H1 (cell line): ENCODE measurements around the gene ASMT. TPM values are rescaled to one million over a fixed set of nuclear protein-coding genes. Genes with fewer than 3 reads are reported as not detected.

Experiments used
- CTCF ChIA-PET: fragments of 300-600 bp; sonication (Branson Sonifier 250); formaldehyde crosslinking; loops from one replicate; lab custom pipeline; 2021; ENCODE audit not compliant: partially characterized antibody; lab: Charles Lee
- POLR2A ChIA-PET: fragments of 300-600 bp; sonication (Branson Sonifier 250); formaldehyde crosslinking; loops from one replicate; lab custom pipeline; 2021; ENCODE audit warnings: inconsistent platforms; ENCODE audit not compliant: partially characterized antibody; lab: Charles Lee
- DNase-seq, 2 experiments: peaks; one replicate each; pipeline versions ENCODE4 v3.0.0 to v3.0.0-alpha.2; 2010 to 2022; ENCODE audit warnings: low spot score in 2 of 2, low read depth in 1 of 2, mixed read lengths in 1 of 2
- FAIRE-seq: peaks from 2 replicates; lab custom pipeline; 2011; peaks lifted over from hg19 to GRCh38; lab: Jason Lieb, UNC
- H2AFZ ChIP-seq: 2 replicates; pipeline ENCODE4 v1.8.1; 2012; ENCODE audit warnings: low read length, inconsistent platforms
- H2AK5ac ChIP-seq: 2 replicates; pipeline ENCODE4 v1.6.1; 2013; ENCODE audit warnings: low read depth, low read length
- H2BK120ac ChIP-seq: replicated peaks from 2 replicates; pipeline ENCODE3; 2013; ENCODE audit warnings: low read depth, low read length, inconsistent platforms
- H2BK12ac ChIP-seq: 2 replicates; pipeline ENCODE4 v1.6.1; 2013; ENCODE audit warnings: low read depth, low read length
- H2BK15ac ChIP-seq: 2 replicates; pipeline ENCODE4 v1.6.1; 2013; ENCODE audit warnings: low read length
- H2BK20ac ChIP-seq: 2 replicates; pipeline ENCODE4 v1.6.1; 2013; ENCODE audit warnings: low read length
- H2BK5ac ChIP-seq: 2 replicates; pipeline ENCODE4 v1.6.1; 2013; ENCODE audit warnings: low read depth, low read length
- H3K14ac ChIP-seq: 2 replicates; pipeline ENCODE4 v1.6.1; 2013; ENCODE audit warnings: inconsistent platforms; ENCODE audit not compliant: insufficient read length
- H3K18ac ChIP-seq: 2 replicates; pipeline ENCODE4 v1.6.1; 2013; ENCODE audit warnings: low read length; ENCODE audit errors: extremely low read depth
- H3K23ac ChIP-seq: 2 replicates; pipeline ENCODE4 v1.6.1; 2013; ENCODE audit warnings: inconsistent platforms; ENCODE audit not compliant: insufficient read length
- H3K23me2 ChIP-seq: 2 replicates; pipeline ENCODE4 v1.6.1; 2013; ENCODE audit warnings: low read depth, low read length
- H3K27ac ChIP-seq: 2 replicates; pipeline ENCODE4 v1.6.1; 2011; ENCODE audit warnings: low read depth, low read length, inconsistent platforms
- H3K27me3 ChIP-seq, 4 experiments: replicated peaks in 1 of 4; 1 replicate in 1 of 4; 2 replicates in 3 of 4; pipeline versions ENCODE4 v1.6.1 to v1.8.1; 2011 to 2013; ENCODE audit warnings: low read length in 3 of 4, mild to moderate bottlenecking in 3 of 4, inconsistent platforms in 2 of 4, mixed read lengths in 2 of 4, moderate library complexity in 1 of 4; ENCODE audit not compliant: control insufficient read depth in 3 of 4, insufficient read depth in 3 of 4; ENCODE audit errors: extremely low read depth in 1 of 4
- H3K36me3 ChIP-seq, 4 experiments: 2 replicates each; pipeline versions ENCODE4 v1.6.1 to v1.8.1; 2011 to 2013; ENCODE audit warnings: mild to moderate bottlenecking in 4 of 4, low read length in 3 of 4, moderate library complexity in 2 of 4, control low read depth in 1 of 4, inconsistent platforms in 1 of 4; ENCODE audit not compliant: insufficient read depth in 4 of 4, control insufficient read depth in 2 of 4
- H3K4ac ChIP-seq: replicated peaks from 2 replicates; pipeline ENCODE3; 2013; ENCODE audit warnings: low read length, low read depth, mixed read lengths, inconsistent platforms; ENCODE audit not compliant: insufficient read length
- H3K4me1 ChIP-seq, 4 experiments: replicated peaks in 1 of 4; 1 replicate in 1 of 4; 2 replicates in 3 of 4; pipeline versions ENCODE4 v1.6.1 to v1.8.1; 2011 to 2013; ENCODE audit warnings: low read length in 3 of 4, inconsistent platforms in 2 of 4, mixed read lengths in 1 of 4; ENCODE audit not compliant: insufficient read depth in 4 of 4, control insufficient read depth in 3 of 4
- H3K4me2 ChIP-seq, 2 experiments: 2 replicates each; pipeline versions ENCODE4 v1.6.1 to v1.8.1; 2011 to 2013; ENCODE audit warnings: low read depth in 2 of 2, low read length in 2 of 2, control low read depth in 1 of 2, inconsistent platforms in 1 of 2, mild to moderate bottlenecking in 1 of 2; ENCODE audit not compliant: insufficient read depth in 1 of 2
- H3K4me3 ChIP-seq, 4 experiments: fragments of 200-600, 300-600 bp in 1 of 4; sonication (generic), shearing (Covaris generic), sonication (Bioruptor Twin) in 1 of 4; 2 replicates each; pipeline versions ENCODE4 v1.5.1 to v1.8.1; 2011 to 2016; ENCODE audit warnings: low read length in 4 of 4, low read depth in 3 of 4, control low read depth in 2 of 4, inconsistent platforms in 2 of 4, mild to moderate bottlenecking in 2 of 4, mixed read lengths in 1 of 4, moderate library complexity in 1 of 4; ENCODE audit not compliant: insufficient read depth in 2 of 4; ENCODE audit errors: extremely low read depth in 1 of 4
- H3K56ac ChIP-seq: replicated peaks from 2 replicates; pipeline ENCODE3; 2013; ENCODE audit warnings: low read depth, mild to moderate bottlenecking, mixed read lengths, low read length, inconsistent platforms; ENCODE audit not compliant: insufficient read length
- H3K79me1 ChIP-seq: 2 replicates; pipeline ENCODE4 v1.6.1; 2013; ENCODE audit warnings: low read depth, low read length, control low read depth
- H3K79me2 ChIP-seq, 2 experiments: 2 replicates each; pipeline versions ENCODE4 v1.6.1 to v1.8.1; 2012 to 2013; ENCODE audit warnings: low read length in 2 of 2, mild to moderate bottlenecking in 2 of 2, inconsistent platforms in 1 of 2; ENCODE audit not compliant: insufficient read depth in 2 of 2, control insufficient read depth in 1 of 2
- H3K9ac ChIP-seq, 4 experiments: replicated peaks in 1 of 4; 1 replicate in 1 of 4; 2 replicates in 3 of 4; pipeline versions ENCODE4 v1.6.1 to v1.8.1; 2011 to 2013; ENCODE audit warnings: low read depth in 3 of 4, low read length in 3 of 4, control low read depth in 2 of 4, mild to moderate bottlenecking in 2 of 4, moderate library complexity in 2 of 4, inconsistent platforms in 1 of 4; ENCODE audit errors: extremely low read depth in 1 of 4
- H3K9me3 ChIP-seq, 2 experiments: 2 replicates each; pipeline versions ENCODE4 v1.6.1 to v1.8.1; 2012 to 2013; ENCODE audit warnings: mild to moderate bottlenecking in 2 of 2, moderate library complexity in 2 of 2, control low read depth in 1 of 2, inconsistent platforms in 1 of 2, low read depth in 1 of 2, low read length in 1 of 2, mixed read lengths in 1 of 2; ENCODE audit not compliant: insufficient read depth in 2 of 2
- H4K20me1 ChIP-seq, 2 experiments: replicated peaks in 1 of 2; 2 replicates each; pipeline versions ENCODE3 to v1.8.1; 2011 to 2013; ENCODE audit warnings: inconsistent platforms in 2 of 2, low read length in 2 of 2, mild to moderate bottlenecking in 1 of 2; ENCODE audit not compliant: insufficient read depth in 2 of 2, control insufficient read depth in 1 of 2
- H4K5ac ChIP-seq: 2 replicates; pipeline ENCODE4 v1.6.1; 2013; ENCODE audit warnings: low read length, low read depth, mixed read lengths, inconsistent platforms; ENCODE audit not compliant: insufficient read length
- H4K8ac ChIP-seq: 2 replicates; pipeline ENCODE4 v1.8.0; 2013; ENCODE audit warnings: mild to moderate bottlenecking, moderate library complexity, low read length, inconsistent platforms; ENCODE audit not compliant: insufficient read depth; ENCODE audit errors: extremely low read depth
- H4K91ac ChIP-seq: replicated peaks from 2 replicates; pipeline ENCODE3; 2013; ENCODE audit warnings: low read length, mixed read lengths, inconsistent platforms; ENCODE audit not compliant: insufficient read length
- CTCF ChIP-seq, 3 experiments: IDR thresholded peaks; 1 replicate in 2 of 3; 2 replicates in 1 of 3; pipeline versions ENCODE4 v1.5.1 to v1.6.1; 2011; ENCODE audit warnings: low read length in 3 of 3, mild to moderate bottlenecking in 3 of 3, inconsistent platforms in 2 of 3, low read depth in 1 of 3, moderate library complexity in 1 of 3; ENCODE audit not compliant: insufficient read depth in 1 of 3; ENCODE audit errors: control extremely low read depth in 1 of 3
- RAD21 ChIP-seq, 2 experiments: IDR thresholded peaks in 1 of 2; conservative IDR thresholded peaks in 1 of 2; 2 replicates each; pipeline ENCODE4 v1.6.1; 2011; ENCODE audit warnings: low read depth in 2 of 2, low read length in 2 of 2, improper control_type of control experiment in 1 of 2, inconsistent platforms in 1 of 2, mild to moderate bottlenecking in 1 of 2, moderate library complexity in 1 of 2
- TAF7 ChIP-seq: optimal IDR thresholded peaks from 2 replicates; pipeline ENCODE3; 2011; ENCODE audit warnings: low read depth, mild to moderate bottlenecking, inconsistent platforms, low read length, moderate library complexity, borderline replicate concordance
- TCF12 ChIP-seq: IDR thresholded peaks from 2 replicates; pipeline ENCODE4 v1.6.1; 2011; ENCODE audit warnings: low read depth, mild to moderate bottlenecking, low read length
- WGBS, 2 experiments: shearing (Covaris generic) in 1 of 2; methylation state at CpG; one replicate each; pipeline versions ENCODE4 v1.1.6 to v1.1.7; 2013 to 2015; ENCODE audit warnings: low lambda C conversion rate in 2 of 2, mixed read lengths in 2 of 2, inconsistent platforms in 1 of 2, low coverage in 1 of 2, missing lambda C conversion rate in 1 of 2; ENCODE audit not compliant: insufficient replicate concordance in 2 of 2, insufficient coverage in 1 of 2, insufficient read length in 1 of 2; ENCODE audit errors: extremely low coverage in 1 of 2, missing lambda C conversion rate in 1 of 2; 5-methylcytosine and 5-hydroxymethylcytosine counted together
- polyA plus RNA-seq, 7 experiments: library from polyadenylated mRNA; depleted of rRNA in 3 of 7; stranded (reverse) in 5 of 7; unstranded in 2 of 7; fragments of >200 nt in 5 of 7; fragments of 200-250 nt in 2 of 7; gene quantifications; 1 replicate in 5 of 7; 2 replicates in 1 of 7; 4 replicates in 1 of 7; pipeline versions ENCODE4 v1.2.1 to v1.2.3, GENCODE V29; 2011 to 2013; ENCODE audit warnings: missing spikeins in 2 of 7, mixed read lengths in 2 of 7
- total RNA-seq: library from RNA; stranded (reverse); fragmentation: NEBNext Ultra II Directional; extraction: Animal tissue kit (Norgen Biotek cat#: 25700); gene quantifications from 2 replicates; pipeline ENCODE4 v1.2.1, GENCODE V29; 2021

The ASMT gene
- total and polyA plus RNA-seq, 2 of the 8 experiments (the other 6 are each of a cell fraction or from before 2014, with no cell fraction given) = 1.5 to 3.1 TPM

DNA sequence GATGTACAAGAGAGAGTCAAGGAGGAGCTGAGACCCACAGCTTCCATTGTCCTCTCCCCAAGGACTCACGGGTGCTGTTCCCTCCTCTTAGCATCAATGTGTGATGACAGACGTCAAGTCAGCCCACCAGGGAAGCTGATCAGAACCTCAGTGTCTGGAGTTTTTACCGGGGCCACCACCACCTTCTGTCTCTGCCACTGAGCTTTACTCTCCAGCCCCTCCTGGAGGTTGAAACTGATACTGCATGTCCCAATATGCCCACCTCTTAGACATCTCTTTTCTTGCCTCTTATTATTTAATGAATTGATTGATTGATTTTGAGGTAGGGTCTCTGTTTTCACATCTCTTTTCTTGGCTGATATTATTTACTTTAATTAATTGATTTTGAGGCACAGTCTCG lies 33.7 kb upstream of the ASMT start:
- Histone ChIP-seq H3K9ac (no peak overlapping the region), H2AFZ (no peak overlapping the region), H3K14ac (no peak overlapping the region), H3K18ac (no peak overlapping the region), H4K8ac (no peak overlapping the region), H2BK120ac (no peak overlapping the region), H3K36me3 (no peaks in the 10 kb centered on the region), H3K79me2 (no peaks in the 10 kb centered on the region), H3K4me2 (no peak overlapping the region), H3K23me2 (peaks cover 13% of the 10 kb centered on the region; the same call in 1 of the 2 replicates), H4K91ac (no peak overlapping the region), H3K4ac (no peak overlapping the region), H3K4me3 (no peak overlapping the region), H2BK12ac (no peak overlapping the region), H2BK5ac (no peak overlapping the region), H2BK15ac (no peak overlapping the region), H4K5ac (no peak overlapping the region)
- FAIRE-seq = no peak
- ChIA-PET CTCF (no interaction called here), POLR2A (no interaction called here)
- WGBS, 2 experiments = 57% methylated on average over 4 of the region's 4 CpGs; no CpG with 5 or more reads in 1 of the 2 experiments
- no peak for TF ChIP-seq TAF7
- TF ChIP-seq RAD21 (IDR thresholded peaks at IDR 0.05 in 1 of 2, conservative IDR thresholded peaks at IDR 0.05 in 1 of 2; ENCODE audit: low read depth in 2 of 2, low read length in 2 of 2) = peak; percentile 71 to 75
- TF ChIP-seq CTCF (IDR thresholded peaks at IDR 0.05; ENCODE audit: control extremely low read depth in 1 of 3, insufficient read depth in 1 of 3, low read depth in 1 of 3, low read length in 3 of 3) = peak; percentile 62 to 77 (median 72)
- no peak for TF ChIP-seq TCF12
- TF ChIP-seq, all 59 proteins: peak for 2
- Histone ChIP-seq H2BK20ac (no peak overlapping the region), H3K9me3 (peaks cover 0 to 3% of the 10 kb centered on the region in 2 experiments; a peak in 2 of 4 replicates), H3K4me1 (no peaks in the 10 kb centered on the region), H2AK5ac (no peak overlapping the region), H3K27ac (no peak overlapping the region), H4K20me1 (no peaks in the 10 kb centered on the region), H3K56ac (no peak overlapping the region), H3K27me3 (no peaks in the 10 kb centered on the region), H3K23ac (no peak overlapping the region), H3K79me1 (no peaks in the 10 kb centered on the region)
- peak; percentile 33 to 86 for DNase-seq
